HUDEP-2 (cell line): ENCODE data around the gene COASY.
A peak's percentile ranks its signal among the peaks of the same experiment; 100 is the strongest.
"Not testable (repeated sequence)": the region's sequence is repeated elsewhere in the genome, so short reads cannot be mapped to it uniquely, and the experiment has no call there.

Experiments used
- DNase-seq, 76 experiments: peaks; one replicate each; lab custom pipeline; 2025; ENCODE audit not compliant: unreplicated experiment in 76 of 76; lab: John Stamatoyannopoulos, UW

COASY gene

GRCh38 chr17:42548993-42549755 is 12.8 kb upstream of the COASY start:
- DNase-seq: no peak

GRCh38 chr17:42552736-42553135 is 9.2 kb upstream of the COASY start, which contains the start of gene HSD17B1:
Gene HSD17B1, plus strand, starts transcription at chr17:42552923. Its CDS starts 11 bp downstream, at chr17:42552934.
- not testable (repeated sequence) for DNase-seq

DNA sequence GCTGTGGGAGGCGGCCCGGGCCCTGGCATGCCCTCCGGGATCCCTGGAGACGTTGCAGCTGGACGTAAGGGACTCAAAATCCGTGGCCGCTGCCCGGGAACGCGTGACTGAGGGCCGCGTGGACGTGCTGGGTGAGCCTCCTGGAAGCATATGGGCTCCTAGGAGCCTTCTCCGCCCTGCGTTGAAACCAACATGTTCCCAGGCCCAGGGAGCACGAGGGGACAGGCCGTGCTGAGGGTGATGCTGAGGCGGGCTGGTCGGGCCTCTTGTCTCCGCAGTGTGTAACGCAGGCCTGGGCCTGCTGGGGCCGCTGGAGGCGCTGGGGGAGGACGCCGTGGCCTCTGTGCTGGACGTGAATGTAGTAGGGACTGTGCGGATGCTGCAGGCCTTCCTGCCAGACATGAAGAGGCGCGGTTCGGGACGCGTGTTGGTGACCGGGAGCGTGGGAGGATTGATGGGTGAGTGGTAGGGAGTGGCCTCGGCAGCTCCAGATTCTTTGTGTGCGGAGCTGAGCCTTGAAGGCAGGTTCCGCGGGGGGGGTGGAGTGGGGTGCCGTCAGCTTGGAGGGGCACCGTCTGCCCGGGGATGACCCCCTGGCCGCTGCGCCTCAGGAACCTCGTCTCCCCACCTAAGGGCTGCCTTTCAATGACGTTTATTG is 8.7 kb upstream of the COASY start:
- DNase-seq: no peak

GRCh38 chr17:42553866-42554249 is 8.1 kb upstream of the COASY start:
- DNase-seq: peak in 13 of 76 experiments; percentile 5 to 41 (median 29)

DNA sequence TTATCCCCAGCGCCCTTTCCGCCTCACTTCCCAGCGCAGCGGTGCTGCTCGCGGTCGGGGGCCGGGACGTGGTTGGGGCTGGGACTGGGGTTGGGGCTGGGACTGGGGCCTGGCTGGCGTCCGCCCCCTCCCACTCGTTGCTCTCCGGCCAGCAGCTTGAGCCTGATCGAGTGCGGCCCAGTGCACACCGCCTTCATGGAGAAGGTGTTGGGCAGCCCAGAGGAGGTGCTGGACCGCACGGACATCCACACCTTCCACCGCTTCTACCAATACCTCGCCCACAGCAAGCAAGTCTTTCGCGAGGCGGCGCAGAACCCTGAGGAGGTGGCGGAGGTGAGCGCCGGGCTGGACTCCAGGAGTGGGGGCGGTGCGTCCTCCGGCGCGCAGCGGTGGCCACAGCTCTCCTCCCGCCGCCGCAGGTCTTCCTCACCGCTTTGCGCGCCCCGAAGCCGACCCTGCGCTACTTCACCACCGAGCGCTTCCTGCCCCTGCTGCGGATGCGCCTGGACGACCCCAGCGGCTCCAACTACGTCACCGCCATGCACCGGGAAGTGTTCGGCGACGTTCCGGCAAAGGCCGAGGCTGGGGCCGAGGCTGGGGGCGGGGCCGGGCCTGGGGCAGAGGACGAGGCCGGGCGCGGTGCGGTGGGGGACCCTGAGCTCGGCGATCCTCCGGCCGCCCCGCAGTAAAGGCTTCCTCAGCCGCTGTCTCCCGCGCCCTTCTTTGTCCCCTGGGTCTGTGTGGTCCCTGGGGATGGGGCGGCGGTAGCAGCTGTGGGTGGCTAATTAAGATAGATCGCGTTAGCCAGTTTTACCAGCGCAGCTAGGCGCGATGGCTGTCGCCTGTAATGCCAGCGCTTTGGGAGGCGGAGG is 7.5 kb upstream of the COASY start:
- DNase-seq: peak in 62 of 76 experiments; percentile 9 to 73 (median 47)

- no peak for DNase-seq
Observed at GRCh38 chr17:42555122-42555622, 6.8 kb upstream of the COASY start.

- not testable (repeated sequence) for DNase-seq
Observed at GRCh38 chr17:42555961-42556617, 5.9 kb upstream of the COASY start.

- no peak for DNase-seq
Observed at GRCh38 chr17:42559075-42559474, 2.9 kb upstream of the COASY start.

GRCh38 chr17:42560246-42560645 is 1.7 kb upstream of the COASY start:
- DNase-seq: no peak

DNA sequence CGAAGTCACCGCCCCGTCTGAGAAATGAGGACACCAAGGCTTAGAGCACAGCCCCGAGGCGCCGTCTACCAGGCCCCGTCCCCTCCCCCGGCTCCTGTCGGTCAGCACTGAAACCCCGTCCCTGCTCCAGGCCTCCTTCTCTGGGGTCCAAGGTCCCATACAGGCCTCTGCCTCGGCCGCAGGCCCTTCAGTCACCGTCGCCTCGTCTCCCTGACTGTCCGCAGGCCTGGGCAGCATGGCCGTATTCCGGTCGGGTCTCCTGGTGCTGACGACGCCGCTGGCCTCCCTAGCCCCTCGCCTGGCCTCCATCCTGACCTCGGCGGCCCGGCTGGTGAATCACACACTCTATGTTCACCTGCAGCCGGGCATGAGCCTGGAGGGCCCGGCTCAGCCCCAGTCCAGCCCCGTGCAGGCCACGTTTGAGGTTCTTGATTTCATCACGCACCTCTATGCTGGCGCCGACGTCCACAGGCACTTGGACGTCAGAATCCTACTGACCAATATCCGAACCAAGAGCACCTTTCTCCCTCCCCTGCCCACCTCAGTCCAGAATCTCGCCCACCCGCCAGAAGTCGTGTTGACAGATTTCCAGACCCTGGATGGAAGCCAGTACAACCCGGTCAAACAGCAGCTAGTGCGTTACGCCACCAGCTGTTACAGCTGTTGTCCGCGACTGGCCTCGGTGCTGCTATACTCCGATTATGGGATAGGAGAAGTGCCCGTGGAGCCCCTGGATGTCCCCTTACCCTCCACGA is 617 bp downstream of the COASY start:
- peak in 8 of 76 experiments; percentile 23 to 68 (median 50) for DNase-seq

DNA sequence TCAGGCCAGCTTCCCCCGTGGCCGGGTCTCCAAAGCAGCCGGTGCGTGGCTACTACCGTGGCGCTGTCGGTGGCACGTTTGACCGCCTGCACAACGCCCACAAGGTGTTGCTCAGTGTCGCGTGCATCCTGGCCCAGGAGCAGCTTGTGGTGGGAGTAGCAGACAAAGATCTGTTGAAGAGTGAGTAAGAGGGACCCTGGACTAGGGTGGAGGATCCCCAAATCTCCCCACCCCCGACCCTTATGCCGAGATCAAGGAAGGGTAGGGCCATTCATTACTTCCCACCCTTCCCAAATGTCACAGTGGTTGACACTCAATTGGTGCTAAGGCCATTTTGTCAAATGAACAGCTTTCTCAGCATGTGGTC is 1.2 kb downstream of the COASY start:
- no peak for DNase-seq

- no peak for DNase-seq
Observed at GRCh38 chr17:42563543-42563942, 1.6 kb downstream of the COASY start.

GRCh38 chr17:42563950-42564349 is 2.0 kb downstream of the COASY start:
- DNase-seq: no peak

GRCh38 chr17:42564815-42565522 is 3.0 kb downstream of the COASY start:
- no peak for DNase-seq

DNA sequence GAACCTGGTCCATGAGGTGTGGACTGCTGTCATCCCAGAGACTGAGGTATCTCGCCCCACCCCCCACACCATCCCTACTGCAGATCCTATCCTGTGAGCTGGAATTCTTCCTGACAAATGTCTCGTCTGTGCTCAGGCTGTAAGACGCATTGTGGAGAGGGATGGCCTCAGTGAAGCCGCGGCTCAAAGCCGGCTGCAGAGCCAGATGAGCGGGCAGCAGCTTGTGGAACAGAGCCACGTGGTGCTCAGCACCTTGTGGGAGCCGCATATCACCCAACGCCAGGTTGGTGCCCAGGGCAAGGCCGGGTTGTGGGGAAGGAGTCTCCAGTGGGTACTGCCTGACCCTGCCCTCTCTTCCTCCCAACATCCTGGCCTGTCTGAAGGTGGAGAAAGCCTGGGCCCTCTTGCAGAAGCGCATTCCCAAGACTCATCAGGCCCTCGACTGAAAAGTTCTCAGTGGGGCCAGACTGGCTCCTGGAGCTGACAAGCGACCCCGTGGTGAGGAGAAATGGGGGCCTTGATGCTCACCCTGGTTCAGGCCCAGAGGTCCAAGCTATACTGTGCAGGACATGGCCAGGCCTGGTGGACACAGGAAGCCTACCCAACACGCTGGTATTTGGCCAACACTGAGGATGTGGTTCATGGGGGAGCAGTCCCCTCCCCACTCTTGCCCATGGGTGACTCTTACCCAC is 3.7 kb downstream of the COASY start:
- no peak for DNase-seq

- no peak for DNase-seq
Observed at GRCh38 chr17:42566215-42566882, 4.4 kb downstream of the COASY start.

GRCh38 chr17:42566883-42567573 is 5.1 kb downstream of the COASY start, which contains the start of gene MLX:
Gene MLX, plus strand, starts transcription at chr17:42567100. Its CDS starts 25 bp downstream, at chr17:42567125.
- DNase-seq: peak in 75 of 76 experiments; percentile 25 to 95 (median 88)
